ENCODE data around the gene DYNC1H1. TPM values are rescaled to one million over a fixed set of nuclear protein-coding genes. Genes with fewer than 3 reads are reported as not detected.

DYNC1H1 gene
- total and polyA plus RNA-seq, 2 of the 13 experiments (the other 11 are each of a cell fraction or from before 2014, with no cell fraction given): 74.4 to 239 TPM

DNA sequence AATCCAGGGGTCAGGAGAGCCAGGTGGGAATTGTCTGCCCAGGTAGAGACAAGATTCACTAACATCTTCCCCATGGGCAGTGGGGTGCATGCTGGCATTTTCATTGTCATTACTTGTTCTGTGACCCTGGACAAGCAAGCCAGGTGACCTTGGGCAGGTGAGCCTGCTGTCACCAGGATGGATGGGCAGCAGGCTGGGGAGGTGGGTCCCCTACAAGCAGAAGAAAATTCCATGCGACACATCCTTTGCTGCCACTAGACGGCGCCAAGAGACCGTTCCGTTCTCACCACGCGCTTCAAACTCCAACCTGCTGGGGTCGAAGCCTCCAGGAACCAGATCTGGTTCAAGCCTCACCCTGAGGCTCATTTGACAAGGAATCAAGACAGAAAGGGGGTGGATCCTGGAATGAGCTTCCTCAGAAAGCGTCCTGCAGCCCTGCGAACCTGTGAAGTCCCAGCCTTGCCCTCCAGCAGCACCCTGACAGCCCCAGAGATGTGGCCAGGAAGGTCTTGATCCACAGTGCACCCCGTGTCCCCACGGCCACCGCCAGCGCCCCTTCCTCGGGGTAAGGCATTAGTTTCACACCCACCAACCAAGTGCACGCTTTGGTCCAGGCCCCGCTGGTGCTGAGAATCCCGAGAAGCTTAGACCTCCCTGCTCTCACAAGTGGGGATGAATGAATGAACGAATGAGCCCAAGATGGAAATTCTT lies 3.2 kb upstream of the DYNC1H1 start (continued):
- TF ChIP-seq, protein P1, sequence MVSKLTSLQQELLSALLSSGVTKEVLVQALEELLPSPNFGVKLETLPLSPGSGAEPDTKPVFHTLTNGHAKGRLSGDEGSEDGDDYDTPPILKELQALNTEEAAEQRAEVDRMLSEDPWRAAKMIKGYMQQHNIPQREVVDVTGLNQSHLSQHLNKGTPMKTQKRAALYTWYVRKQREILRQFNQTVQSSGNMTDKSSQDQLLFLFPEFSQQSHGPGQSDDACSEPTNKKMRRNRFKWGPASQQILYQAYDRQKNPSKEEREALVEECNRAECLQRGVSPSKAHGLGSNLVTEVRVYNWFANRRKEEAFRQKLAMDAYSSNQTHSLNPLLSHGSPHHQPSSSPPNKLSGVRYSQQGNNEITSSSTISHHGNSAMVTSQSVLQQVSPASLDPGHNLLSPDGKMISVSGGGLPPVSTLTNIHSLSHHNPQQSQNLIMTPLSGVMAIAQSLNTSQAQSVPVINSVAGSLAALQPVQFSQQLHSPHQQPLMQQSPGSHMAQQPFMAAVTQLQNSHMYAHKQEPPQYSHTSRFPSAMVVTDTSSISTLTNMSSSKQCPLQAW (CRISPR knock-in tag; IDR thresholded peaks at IDR 0.05): peak; percentile 69
- TF ChIP-seq ZNF598 (CRISPR knock-in tag; IDR thresholded peaks at IDR 0.05; ENCODE audit: borderline replicate concordance): 0 out of 2 replicates have a peak, but pooled peaks have one; percentile 7
- TF ChIP-seq HNF4G (IDR thresholded peaks at IDR 0.05; ENCODE audit: borderline replicate concordance, low read depth, low read length): no peak
- no peak for TF ChIP-seq HNF4G (CRISPR knock-in tag; IDR thresholded peaks at IDR 0.05; ENCODE audit: borderline replicate concordance, low read depth)
- TF ChIP-seq HDAC6 (IDR thresholded peaks at IDR 0.05; ENCODE audit: low read depth, low read length): no peak
- peak; percentile 37 for TF ChIP-seq GABPB1 (CRISPR knock-in tag; IDR thresholded peaks at IDR 0.05)
- TF ChIP-seq YEATS2 (CRISPR knock-in tag; IDR thresholded peaks at IDR 0.05; ENCODE audit: borderline replicate concordance): 0 out of 2 replicates have a peak, but pooled peaks have one; percentile 25
- TF ChIP-seq, protein P2, sequence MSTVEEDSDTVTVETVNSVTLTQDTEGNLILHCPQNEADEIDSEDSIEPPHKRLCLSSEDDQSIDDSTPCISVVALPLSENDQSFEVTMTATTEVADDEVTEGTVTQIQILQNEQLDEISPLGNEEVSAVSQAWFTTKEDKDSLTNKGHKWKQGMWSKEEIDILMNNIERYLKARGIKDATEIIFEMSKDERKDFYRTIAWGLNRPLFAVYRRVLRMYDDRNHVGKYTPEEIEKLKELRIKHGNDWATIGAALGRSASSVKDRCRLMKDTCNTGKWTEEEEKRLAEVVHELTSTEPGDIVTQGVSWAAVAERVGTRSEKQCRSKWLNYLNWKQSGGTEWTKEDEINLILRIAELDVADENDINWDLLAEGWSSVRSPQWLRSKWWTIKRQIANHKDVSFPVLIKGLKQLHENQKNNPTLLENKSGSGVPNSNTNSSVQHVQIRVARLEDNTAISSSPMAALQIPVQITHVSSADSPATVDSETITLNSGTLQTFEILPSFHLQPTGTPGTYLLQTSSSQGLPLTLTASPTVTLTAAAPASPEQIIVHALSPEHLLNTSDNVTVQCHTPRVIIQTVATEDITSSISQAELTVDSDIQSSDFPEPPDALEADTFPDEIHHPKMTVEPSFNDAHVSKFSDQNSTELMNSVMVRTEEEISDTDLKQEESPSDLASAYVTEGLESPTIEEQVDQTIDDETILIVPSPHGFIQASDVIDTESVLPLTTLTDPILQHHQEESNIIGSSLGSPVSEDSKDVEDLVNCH (CRISPR knock-in tag; IDR thresholded peaks at IDR 0.05): no peak
- 0 out of 2 replicates have a peak, but pooled peaks have one; percentile 29 for TF ChIP-seq PITX1 (CRISPR knock-in tag; IDR thresholded peaks at IDR 0.05)
- TF ChIP-seq NR2F6 (IDR thresholded peaks at IDR 0.05): no peak
- TF ChIP-seq NR2F6 (CRISPR knock-in tag; IDR thresholded peaks at IDR 0.05): peak; percentile 34; the same call in 1 of the 2 replicates
- TF ChIP-seq RELA (CRISPR knock-in tag; IDR thresholded peaks at IDR 0.05): no peak
- 0 out of 3 replicates have a peak, but pooled peaks have one; percentile 22 for TF ChIP-seq MXI1 (IDR thresholded peaks at IDR 0.05; ENCODE audit: borderline replicate concordance, low read depth, low read length)
- TF ChIP-seq, protein P3, sequence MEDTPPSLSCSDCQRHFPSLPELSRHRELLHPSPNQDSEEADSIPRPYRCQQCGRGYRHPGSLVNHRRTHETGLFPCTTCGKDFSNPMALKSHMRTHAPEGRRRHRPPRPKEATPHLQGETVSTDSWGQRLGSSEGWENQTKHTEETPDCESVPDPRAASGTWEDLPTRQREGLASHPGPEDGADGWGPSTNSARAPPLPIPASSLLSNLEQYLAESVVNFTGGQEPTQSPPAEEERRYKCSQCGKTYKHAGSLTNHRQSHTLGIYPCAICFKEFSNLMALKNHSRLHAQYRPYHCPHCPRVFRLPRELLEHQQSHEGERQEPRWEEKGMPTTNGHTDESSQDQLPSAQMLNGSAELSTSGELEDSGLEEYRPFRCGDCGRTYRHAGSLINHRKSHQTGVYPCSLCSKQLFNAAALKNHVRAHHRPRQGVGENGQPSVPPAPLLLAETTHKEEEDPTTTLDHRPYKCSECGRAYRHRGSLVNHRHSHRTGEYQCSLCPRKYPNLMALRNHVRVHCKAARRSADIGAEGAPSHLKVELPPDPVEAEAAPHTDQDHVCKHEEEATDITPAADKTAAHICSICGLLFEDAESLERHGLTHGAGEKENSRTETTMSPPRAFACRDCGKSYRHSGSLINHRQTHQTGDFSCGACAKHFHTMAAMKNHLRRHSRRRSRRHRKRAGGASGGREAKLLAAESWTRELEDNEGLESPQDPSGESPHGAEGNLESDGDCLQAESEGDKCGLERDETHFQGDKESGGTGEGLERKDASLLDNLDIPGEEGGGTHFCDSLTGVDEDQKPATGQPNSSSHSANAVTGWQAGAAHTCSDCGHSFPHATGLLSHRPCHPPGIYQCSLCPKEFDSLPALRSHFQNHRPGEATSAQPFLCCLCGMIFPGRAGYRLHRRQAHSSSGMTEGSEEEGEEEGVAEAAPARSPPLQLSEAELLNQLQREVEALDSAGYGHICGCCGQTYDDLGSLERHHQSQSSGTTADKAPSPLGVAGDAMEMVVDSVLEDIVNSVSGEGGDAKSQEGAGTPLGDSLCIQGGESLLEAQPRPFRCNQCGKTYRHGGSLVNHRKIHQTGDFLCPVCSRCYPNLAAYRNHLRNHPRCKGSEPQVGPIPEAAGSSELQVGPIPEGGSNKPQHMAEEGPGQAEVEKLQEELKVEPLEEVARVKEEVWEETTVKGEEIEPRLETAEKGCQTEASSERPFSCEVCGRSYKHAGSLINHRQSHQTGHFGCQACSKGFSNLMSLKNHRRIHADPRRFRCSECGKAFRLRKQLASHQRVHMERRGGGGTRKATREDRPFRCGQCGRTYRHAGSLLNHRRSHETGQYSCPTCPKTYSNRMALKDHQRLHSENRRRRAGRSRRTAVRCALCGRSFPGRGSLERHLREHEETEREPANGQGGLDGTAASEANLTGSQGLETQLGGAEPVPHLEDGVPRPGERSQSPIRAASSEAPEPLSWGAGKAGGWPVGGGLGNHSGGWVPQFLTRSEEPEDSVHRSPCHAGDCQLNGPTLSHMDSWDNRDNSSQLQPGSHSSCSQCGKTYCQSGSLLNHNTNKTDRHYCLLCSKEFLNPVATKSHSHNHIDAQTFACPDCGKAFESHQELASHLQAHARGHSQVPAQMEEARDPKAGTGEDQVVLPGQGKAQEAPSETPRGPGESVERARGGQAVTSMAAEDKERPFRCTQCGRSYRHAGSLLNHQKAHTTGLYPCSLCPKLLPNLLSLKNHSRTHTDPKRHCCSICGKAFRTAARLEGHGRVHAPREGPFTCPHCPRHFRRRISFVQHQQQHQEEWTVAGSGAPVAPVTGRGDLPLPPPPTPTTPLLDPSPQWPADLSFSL (CRISPR knock-in tag; IDR thresholded peaks at IDR 0.05): no peak
